GM19193 (cell line): ENCODE results near the gene STK38.

ENCODE experiments used
- POLR2A ChIP-seq: IDR thresholded peaks from 4 replicates; pipeline ENCODE4 v1.6.1; 2011; ENCODE audit not compliant: insufficient read depth, insufficient read length; ENCODE audit errors: extremely low read depth

The STK38 gene

DNA sequence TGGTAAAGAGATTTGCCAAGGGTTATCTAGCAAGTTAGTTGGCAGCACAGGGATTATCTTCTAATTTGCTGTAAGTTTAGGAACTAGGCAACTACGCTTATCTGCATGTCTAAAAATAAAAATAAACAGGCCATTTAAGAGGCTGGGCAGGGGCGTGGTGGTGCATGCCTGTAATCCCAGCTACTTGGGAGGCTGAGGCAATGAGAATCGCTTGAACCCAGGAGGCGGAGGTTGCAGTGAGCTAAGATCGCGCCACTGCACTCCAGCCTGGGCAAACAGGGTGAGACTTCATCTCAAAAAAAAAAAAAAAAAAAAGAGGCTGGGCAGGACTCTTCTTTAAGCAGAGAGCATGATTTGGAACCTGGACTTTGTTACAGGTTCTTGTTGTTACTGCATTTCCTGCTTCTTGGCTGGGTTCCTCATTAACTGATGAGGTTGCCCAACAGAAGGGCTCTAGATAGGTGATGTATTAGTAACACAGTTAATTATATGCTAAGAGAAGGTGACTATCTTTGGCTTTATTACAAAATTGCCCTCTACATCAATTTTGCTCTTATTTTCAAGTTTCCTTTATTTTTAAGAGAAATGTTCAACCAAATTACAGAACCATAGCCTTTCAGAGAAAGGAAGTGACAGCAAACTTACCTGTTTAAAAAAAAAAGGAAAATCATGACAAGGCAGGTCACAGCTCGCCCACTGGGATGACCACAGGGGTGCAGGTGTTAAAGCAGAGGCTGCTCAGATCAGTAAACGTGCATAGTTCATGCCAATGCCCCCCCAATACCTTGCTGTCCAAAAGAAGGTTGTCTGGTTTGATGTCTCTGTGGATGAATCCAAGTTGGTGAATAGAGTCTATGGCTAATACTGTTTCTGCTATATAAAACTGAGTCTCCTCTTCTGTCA lies 32.5 kb downstream of the STK38 start:
- no peak for TF ChIP-seq POLR2A

DNA sequence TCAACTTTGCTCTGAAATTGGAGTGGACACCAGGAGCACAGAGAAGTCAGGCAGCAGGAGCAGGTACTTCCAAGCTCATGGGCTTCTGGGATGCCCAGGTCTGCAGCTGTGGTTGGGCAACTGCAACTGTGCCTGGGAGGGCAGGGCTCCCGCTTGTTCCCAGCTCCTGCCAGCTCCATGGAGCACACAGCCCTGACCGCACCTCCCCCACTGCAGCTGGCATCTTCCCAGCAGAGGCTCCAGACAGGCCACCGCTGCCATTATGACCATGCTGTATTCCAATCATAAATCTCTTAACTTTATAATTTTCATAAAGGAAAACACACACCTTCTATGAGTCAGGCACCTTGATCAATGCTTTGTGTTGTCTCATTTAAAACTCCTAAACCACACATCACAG lies 36.9 kb downstream of the STK38 start:
- no peak for TF ChIP-seq POLR2A

DNA sequence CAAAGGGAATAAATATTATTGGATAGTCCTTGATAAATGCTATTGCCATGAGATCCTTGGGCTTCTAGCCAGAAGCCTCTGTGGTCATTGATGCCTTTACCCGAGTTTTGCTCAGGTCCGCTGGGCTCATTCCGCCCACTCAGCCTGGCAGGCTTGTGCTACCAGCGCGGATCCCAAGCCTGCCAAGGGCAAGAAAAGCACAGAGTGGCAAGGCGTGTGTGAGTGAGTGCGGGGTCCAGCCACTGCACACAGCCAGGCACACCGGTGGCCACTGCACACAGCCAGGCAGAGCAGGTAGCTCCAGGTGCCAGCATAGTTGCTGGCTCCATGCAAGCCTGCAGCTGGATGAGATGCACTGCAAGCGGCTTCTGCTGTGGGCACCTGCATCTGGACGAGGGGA lies 38.7 kb downstream of the STK38 start:
- no peak for TF ChIP-seq POLR2A

DNA sequence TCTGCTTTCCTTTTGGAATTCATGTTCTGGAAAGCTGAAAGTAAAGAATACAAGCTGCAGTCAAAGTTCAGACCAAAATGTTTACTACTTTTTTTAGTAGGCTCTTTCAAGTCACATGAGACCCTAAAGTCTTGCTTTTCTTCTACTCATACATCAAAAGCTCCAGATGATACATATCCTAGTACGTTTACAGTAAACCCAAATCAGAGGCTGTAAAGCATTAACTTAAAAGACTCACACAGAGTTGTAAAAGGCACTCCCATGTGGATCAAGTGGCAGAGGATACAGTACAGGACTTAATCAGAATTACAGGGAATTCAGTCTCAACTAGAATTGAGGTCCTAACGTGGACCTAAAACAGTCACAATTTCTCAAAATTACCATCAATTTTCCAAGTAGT lies 40.7 kb downstream of the STK38 start:
- TF ChIP-seq POLR2A, result no peak

DNA sequence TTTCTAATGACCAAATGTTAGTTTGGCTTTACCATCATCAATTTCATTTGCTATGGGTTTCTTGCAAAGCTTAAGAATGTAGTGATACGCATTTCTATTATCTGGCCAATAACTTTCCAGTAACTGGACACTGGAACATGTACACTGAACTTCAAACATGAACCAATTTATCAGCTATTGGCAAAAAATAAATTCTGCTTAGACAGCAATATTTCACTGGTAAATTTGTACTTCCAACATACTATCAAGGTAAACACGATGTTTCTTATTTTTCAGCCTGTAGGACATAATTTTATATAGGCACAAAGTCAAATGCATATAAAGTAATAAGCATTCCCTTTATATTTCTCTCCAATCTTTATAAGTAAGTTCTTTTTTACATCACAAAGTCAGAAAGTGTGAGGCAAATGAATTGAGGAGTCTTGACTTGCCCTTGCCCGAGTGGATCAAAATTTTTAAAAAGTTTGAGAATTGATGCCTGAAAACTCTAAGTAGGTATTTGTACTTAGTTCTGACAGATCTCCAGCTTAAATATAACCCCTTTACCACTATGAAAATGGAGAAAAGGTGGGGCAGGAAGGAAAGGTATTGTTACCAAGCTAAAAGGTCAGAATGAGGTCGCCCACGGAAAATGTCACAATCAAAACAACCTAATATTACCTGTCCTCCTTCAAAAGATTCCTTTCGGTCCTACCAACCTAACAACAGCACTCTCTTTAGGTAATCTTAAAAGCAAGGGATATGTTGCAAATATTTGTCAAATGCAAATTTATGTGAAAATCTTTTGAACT lies 41.3 kb downstream of the STK38 start:
- no peak for TF ChIP-seq POLR2A

DNA sequence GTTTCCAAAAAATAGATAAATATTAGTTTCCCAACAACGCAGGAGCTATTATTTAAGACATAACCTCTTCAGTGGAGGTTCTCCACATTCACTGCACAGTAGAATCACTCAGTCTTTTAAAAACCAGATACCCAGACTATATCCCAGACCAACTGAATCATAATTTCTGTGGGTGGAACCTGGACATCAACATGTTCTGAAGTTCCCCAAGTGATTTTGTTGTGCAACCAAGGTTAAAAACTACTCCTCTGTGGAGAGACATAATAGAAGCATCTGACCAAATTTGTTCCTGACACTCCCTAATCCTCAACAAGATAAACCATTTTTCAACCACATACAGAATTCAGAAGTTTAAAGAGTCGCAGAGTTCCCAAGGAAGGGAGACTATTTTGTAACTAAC lies 42.3 kb downstream of the STK38 start:
- TF ChIP-seq POLR2A, result no peak

DNA sequence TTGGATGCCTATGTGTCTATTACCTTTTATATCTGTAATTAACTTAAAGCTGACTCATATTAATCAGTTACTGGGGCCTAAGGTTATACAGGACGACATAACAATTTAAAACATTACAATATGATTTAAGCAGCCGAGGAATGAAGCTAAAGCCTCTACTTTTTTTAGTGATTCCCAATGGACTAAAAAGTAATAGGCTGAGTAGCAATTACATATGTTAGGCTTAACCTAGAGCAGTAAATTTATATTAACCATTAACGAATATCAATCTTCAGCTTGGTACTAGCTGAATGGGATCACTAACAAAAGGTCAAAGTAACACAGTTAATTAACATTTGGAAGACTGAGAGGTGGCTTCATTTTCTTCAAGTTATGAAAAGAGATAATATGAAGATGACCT lies 43.1 kb downstream of the STK38 start:
- no peak for TF ChIP-seq POLR2A

DNA sequence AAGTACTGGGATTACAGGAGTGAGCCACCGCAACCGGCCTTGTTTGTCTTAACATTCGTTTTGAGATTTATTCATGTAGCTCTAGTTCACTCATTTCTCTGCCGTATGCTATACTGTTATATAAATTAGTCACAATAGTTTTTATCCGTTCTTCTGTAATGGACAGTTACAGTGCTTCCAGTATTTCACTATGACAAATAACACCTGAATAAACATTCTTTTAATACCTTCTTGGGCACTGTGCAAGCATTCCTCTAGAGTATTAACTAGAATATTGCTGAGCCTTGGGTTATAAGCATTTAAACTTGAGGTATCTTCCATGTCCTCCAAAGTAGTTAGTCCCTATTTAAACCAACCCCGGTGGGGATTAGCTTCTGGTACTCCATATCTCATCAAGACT lies 45.6 kb downstream of the STK38 start:
- TF ChIP-seq POLR2A, result no peak

DNA sequence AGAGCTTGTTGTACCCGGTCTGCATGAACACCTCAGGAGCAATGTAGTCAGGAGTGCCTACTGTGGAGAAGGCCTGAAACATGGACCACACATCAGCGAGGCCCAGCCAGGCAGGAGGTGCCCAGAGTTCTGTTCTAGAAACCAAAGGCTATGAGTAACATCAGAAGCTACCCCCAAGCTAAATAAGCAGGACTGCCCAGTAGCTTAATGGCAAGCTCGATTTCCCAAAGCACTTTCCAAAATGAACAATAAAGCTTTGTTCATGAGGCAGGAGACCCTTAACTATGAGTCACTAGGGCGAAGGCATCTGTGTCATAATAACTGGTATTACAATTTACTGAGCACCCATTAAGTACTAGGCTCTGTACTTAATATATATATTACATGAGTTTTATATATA lies 47.4 kb downstream of the STK38 start:
- no peak for TF ChIP-seq POLR2A

DNA sequence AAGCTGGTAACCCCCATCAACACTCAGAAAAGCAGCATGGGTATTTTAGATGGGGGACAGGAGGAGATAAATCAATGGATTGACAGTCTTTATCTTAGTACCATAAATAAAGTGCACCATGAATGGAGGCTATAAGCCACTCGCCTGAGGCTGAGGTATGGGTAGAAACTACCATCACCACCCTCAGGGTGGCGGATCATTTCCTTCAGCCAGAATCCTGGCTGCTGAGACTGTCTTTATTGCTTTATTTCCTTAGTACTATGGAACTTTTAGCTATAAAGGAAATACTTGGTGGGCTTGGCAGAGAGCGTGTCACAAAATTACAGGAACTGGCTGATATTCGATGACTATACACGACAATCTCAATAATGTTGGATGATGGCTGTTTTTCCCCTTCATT lies 52.2 kb downstream of the STK38 start:
- no peak for TF ChIP-seq POLR2A

DNA sequence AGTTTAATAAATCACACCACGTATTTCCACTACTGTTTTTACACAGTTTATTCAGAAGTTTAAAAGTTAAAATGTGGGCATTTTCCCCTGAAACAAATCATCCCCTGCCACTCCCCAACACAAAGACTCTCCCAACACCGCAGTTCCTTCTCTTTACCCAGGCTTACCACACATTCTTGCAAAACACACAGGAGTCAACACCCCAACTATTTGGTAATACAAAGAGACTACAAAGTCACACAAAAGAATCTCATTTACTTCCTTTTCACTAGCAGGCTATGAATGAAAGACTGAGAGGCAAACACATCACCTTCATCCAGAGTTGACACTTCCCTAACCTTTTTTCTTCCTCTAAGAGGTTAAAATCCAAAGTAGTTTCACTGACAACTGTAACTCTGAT lies 53.4 kb downstream of the STK38 start:
- TF ChIP-seq POLR2A, result no peak

DNA sequence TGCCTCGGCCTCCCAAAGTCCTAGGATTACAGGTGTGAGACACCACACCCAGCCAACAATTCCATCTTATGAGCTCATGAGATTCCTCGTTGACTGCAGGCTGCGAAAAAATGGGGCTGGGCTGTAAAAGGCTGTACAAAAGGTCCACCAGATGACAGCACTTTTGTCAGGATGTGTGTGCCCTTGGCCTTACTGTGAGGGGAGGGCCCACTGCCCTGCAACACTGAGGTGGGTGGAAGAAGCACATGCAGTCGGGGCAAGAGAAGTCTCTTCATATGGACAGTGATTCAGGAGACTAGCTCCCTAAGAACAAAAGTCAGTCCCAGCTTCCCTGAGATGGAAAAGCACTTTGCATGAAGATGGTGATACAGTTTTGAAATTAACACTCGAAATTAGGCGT lies 54.0 kb downstream of the STK38 start:
- no peak for TF ChIP-seq POLR2A

DNA sequence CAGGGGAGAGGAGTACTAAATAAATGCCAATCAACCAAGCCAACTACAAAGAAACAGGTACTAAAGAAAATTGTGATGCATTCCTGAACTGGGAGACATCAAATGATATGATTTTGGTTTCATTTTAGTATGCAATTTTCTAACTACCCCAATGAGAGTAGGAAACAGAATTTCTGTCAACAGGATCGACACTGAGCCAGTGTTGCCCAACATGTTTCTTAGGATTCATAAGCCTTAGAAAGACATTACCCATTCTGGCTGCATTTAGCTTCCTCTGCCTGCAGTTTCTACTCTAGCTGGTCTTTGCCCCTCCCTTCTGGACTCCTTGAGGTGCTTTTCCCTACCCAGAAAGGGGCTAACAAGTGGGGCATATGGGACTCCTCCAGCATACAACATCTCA lies 54.7 kb downstream of the STK38 start:
- no peak for TF ChIP-seq POLR2A

DNA sequence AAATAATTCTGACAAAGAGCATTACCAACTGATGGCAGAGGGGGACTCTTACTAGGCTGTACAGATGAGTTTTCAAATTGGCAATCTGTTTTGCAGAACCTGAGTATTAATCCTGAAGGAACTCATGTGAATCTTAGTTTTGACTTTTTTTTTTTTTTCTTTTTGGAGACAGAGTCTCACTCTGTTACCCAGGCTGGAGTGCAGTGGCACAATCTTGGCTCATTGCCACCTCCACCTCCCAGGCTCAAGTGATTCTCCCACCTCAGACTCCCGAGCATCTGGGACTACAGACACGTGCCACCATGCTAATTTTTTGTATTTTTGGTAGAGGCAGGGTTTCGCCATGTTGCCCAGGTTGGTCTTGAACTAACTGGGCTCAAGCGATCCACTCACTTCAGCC lies 55.2 kb downstream of the STK38 start:
- TF ChIP-seq POLR2A, result no peak

DNA sequence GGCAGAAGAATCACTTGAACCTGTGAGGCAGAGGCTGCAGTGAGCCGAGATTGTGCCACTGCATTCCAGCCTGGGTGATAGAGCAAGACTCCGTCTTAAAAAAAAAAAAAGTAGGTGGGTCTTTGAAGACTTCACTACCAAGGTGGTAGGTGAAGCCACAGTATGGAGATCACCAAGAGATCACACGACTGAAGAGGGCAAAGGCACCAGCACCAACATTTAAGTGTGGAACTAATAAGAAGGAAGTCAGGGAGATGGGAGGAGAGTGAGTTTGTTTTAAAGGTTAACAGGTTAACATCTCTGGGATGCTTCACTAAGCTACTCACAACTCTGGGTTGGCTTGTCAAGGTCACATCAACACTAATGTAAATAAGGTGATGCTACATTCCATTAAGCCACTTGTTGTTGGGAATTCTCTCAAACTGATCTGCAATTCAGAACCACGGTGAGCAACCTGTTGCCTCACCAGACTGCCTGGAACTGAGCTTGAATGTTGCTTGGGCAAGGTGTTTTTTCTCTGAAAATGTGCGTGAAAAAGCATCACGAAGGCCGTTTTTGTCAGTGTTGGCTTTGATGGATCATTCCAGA lies 55.8 kb downstream of the STK38 start:
- TF ChIP-seq POLR2A, result no peak

DNA sequence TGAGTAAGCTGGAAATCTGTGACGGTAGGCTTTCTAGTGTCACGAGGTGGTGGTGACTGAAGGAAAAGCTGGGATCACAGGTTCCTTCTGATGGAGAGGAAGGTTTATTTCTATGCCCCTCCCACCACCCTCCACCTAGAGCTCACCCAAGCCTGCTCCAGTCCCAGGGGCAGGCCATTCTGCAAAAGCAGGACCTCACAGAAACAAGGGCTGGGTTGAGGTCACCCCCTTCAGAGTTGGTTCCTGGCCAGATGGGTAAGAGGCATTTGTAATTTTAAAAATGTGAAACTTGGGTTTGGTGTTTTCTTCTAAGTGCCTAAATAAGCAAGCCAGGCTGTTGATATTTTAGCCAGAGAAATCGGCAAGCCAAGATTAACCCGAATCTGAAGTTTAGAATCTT lies 57.9 kb downstream of the STK38 start:
- TF ChIP-seq POLR2A, result no peak
